H54 (cell line): ENCODE results near the gene HLTF.
"Not testable (repeated sequence)": the region's sequence is repeated elsewhere in the genome, so short reads cannot be mapped to it uniquely, and the experiment has no call there.

ENCODE experiments used
- DNase-seq: peaks from one replicate; pipeline ENCODE4 v3.0.0; 2011; ENCODE audit warnings: low spot score, mixed read lengths; ENCODE audit not compliant: insufficient read length
- FAIRE-seq: peaks from 3 replicates; lab custom pipeline; 2011; peaks lifted over from hg19 to GRCh38; lab: Jason Lieb, UNC
- POLR2A ChIP-seq: IDR thresholded peaks from 2 replicates; pipeline ENCODE4 v1.6.1; 2011; ENCODE audit warnings: low read depth, mild to moderate bottlenecking, low read length

The HLTF gene

DNA sequence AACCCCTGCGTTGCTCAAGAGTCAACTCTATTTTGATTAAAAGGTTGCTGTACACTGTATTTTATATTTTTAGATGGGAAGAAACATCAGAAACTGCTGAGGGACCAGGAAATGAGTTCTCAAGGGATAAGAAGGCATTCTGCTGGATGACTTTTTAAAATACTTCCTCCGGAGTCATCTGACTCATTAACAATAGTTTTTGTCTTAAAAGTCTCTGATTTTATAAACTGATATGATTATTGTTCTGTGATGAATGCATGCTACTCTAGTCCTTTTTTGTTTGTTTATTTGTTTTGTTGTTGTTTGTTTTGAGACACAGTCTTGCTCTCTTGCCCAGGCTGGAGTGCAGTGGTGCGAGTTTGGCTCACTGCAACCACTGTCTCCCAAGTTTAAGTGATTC lies 18.2 kb upstream of the HLTF start:
- no peak for FAIRE-seq
- TF ChIP-seq POLR2A, result no peak
- DNase-seq, result no peak

- DNase-seq, result no peak
- no peak for TF ChIP-seq POLR2A
- no peak for FAIRE-seq
Observed at GRCh38 chr3:149101641-149102040, 15.3 kb upstream of the HLTF start.

GRCh38 chr3:149101154-149101553 lies 14.8 kb upstream of the HLTF start:
- FAIRE-seq (no peak), DNase-seq (no peak)
- no peak for TF ChIP-seq POLR2A

- DNase-seq, FAIRE-seq: not testable (repeated sequence)
Observed at GRCh38 chr3:149097987-149098386, 11.7 kb upstream of the HLTF start.

GRCh38 chr3:149095487-149095886 lies 9.2 kb upstream of the HLTF start:
- TF ChIP-seq POLR2A, result no peak
- DNase-seq, result no peak
- no peak for FAIRE-seq

DNA sequence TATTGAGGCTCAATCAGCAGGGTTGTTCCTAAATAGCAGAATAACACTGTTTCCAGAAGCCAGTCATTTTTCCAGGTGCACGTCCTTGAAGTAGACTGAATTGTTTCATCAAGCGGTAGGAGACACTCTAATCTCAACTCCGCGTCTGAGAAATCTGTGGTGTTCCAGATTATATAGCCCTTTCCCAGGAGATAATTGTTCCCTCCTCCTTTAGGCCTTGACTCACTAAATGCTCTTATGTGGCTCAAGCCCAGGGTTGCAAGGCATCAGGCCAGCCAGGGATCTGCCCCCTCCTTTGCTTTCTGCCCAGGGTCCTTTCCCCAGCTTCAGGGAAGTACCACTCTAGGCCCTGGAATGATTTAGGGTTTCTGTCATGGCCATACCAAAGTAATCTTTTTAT lies 5.7 kb upstream of the HLTF start:
- TF ChIP-seq POLR2A, result no peak
- FAIRE-seq (no peak), DNase-seq (no peak)

DNA sequence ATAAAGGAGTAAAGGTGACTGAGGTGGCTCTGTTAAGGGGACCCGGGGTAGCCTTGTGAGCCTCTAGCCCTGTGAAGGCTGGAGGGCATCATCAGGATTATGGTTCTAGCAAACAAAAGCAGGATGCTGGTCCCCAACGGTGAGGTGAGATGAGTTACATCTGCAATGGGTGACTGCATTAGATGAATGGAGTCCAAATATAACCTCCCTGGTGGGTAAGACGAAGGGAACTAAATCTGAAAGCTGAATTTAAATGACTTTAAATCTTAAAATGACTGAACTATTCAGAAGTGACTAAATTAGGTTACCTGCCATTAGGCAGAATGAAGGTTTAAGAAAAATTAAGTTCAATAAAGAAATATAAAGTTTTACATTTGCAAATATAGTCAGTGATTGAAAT lies 4.6 kb upstream of the HLTF start:
- no peak for FAIRE-seq
- DNase-seq, result no peak
- TF ChIP-seq POLR2A, result no peak

- DNase-seq, result no peak
Observed at GRCh38 chr3:149090461-149090860, 4.1 kb upstream of the HLTF start.

DNA sequence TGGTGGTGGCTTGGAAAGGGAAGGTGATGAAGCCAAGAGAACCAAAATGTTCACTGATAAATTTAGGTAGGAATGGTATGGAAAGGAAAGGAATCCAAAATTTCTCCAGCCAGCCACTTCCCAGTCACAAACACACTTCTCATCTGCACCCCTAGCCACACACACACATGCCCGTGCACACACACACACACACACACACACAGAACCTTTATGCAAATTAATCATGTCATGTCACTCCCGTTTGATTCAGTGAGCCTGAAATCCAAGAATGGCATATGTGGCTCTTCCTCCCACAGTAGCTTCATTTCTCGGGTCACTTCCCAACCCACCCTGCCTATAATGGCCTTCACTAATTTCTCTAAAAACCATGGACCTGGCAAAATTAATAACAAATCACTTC lies 3.1 kb upstream of the HLTF start:
- no peak for FAIRE-seq

More at GRCh38 chr3:149090461-149090860, 4.1 kb upstream of the HLTF start:
- FAIRE-seq, result no peak
- TF ChIP-seq POLR2A, result no peak

DNA sequence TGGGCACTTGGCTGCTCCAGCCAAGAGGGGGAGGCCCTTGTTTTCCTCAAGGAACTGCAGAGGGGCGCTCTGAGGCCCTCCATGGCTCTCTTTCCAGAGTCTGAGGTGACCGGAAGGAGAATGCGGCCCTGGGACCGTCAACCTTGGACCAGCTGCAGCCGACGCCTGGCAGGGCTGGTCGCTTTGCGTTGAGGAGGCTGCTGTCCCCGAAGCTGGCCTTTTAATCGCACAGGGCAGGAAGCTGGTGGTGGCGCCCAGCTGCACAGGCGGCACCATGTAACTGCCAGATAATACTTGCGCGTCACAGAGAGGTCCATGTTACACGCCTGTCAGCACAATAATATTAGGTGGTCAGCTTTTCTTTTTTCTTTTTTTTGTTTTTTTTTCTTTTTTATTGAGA lies 875 bp upstream of the HLTF start:
- no peak for FAIRE-seq
- DNase-seq, result no peak
- TF ChIP-seq POLR2A, result no peak

More for the DNA sequence above, 3.1 kb upstream of the HLTF start:
- TF ChIP-seq POLR2A, result no peak
- DNase-seq, result no peak

DNA sequence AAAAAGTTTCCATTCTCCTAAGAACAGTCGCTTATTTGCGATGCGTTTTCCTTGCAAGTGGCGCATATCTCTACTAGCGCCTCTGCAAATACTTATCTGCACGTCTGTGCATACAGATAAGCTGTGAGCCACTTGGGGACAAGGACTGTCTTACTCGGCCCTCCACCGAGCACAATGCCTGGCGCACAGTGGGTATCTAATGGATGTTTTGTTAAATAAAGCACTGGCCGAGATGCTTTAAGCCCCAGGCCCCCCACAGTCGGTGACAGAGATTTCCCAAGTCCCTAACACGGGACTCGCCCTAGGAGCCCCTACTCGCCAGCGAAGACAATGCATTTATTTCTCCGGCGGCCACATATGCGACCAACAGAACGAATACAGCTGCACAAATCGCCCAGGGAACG lies 503 bp downstream of the HLTF start:
- FAIRE-seq (no peak), DNase-seq (no peak)
- TF ChIP-seq POLR2A, result no peak

GRCh38 chr3:149081772-149082171 lies 4.6 kb downstream of the HLTF start:
- no peak for TF ChIP-seq POLR2A
- FAIRE-seq (peak; percentile 53), DNase-seq (no peak)

DNA sequence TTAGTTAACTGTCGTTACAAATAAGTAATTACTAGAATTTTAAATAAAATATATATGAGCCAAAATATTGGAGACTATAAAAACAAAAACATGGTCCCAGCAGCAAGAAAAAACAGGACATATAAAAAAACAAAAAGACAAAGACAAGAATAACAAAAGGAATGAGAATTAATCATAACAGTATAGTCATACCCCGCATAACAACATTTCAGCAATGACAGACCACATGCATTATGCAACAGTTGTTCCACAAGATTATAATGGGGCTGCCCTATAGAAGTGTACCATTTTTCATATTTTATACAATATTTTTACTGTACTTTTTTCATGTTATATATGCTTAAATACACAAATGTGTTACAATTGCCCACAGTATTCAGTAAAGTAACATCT lies 5.6 kb downstream of the HLTF start:
- peak; percentile 36 for FAIRE-seq
- no peak for TF ChIP-seq POLR2A
- DNase-seq, result no peak

DNA sequence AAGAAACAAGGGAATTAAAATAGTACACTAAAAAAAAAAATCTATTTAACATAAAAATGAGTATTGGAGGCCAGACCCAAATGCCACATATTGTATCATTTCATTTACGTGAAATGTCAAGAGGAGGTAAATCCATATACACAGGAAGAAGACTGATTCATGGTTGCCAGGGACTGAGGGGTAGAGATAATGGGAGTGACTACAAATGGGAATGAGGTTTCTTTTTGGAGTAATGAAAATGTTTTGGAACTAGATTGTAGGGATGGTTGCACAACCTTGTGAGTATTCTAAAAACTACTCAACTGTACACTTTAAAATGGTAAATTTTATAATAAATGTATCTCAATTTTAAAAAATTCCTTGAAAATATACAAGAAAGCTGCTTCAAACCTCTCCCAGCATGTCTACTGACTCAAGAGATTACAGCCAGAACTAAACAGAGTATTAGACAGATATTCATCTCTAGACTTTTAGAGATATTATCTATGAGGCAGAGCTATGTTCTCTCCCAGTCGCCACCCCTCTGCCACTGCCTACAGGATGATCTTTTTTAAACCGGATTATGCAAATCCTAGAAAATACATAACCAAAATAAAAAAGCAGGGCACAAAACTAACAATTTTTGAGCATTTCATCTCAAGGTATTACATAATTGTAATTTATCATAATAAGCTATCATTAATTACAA lies 6.2 kb downstream of the HLTF start:
- TF ChIP-seq POLR2A, result no peak
- no peak for DNase-seq
- no peak for FAIRE-seq

GRCh38 chr3:149077628-149078027 lies 8.7 kb downstream of the HLTF start:
- TF ChIP-seq POLR2A, result no peak
- FAIRE-seq (peak; percentile 38), DNase-seq (no peak)
